Uterus (tissue), 2 donors: ENCODE data around the gene MAD2L2.

ENCODE experiments used
- POLR2A ChIP-seq, 2 donors: fragments of 450-650 bp; IDR thresholded peaks; one replicate each; pipeline ENCODE4 v1.6.1; 2016; ENCODE audit warnings: antibody characterized with exemption in 2 of 2, mild to moderate bottlenecking in 1 of 2, moderate library complexity in 1 of 2
- TF ChIP-seq, protein P1 (sequence below), 4 experiments: fragments of 200-600 bp in 2 of 4; fragments of 450-650 bp in 2 of 4; sonication (generic) in 2 of 4; IDR thresholded peaks; one replicate each; pipeline ENCODE4 v1.5.1; 2016 to 2019; ENCODE audit warnings: antibody characterized with exemption in 4 of 4, mild to moderate bottlenecking in 2 of 4, moderate library complexity in 1 of 4

DNA sequence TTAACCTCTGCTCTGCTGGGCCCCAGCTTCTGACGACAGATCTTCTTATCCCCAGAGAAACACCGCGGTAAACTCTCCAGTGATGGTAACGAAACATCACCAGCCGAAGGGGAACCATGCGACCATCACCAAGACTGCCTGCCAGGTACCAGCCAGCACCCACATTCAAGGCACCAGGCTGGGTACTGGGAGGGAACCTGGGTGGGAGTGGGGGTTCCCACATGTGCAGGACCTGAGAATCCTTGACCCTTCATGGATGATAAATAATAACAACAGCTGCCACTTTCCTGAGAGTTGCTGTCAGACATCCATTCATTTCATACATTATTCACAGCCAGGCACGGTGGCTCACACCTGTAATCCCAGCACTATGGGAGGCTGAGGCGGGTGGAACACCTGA lies 31.3 kb upstream of the MAD2L2 start:
- TF ChIP-seq, protein P1, sequence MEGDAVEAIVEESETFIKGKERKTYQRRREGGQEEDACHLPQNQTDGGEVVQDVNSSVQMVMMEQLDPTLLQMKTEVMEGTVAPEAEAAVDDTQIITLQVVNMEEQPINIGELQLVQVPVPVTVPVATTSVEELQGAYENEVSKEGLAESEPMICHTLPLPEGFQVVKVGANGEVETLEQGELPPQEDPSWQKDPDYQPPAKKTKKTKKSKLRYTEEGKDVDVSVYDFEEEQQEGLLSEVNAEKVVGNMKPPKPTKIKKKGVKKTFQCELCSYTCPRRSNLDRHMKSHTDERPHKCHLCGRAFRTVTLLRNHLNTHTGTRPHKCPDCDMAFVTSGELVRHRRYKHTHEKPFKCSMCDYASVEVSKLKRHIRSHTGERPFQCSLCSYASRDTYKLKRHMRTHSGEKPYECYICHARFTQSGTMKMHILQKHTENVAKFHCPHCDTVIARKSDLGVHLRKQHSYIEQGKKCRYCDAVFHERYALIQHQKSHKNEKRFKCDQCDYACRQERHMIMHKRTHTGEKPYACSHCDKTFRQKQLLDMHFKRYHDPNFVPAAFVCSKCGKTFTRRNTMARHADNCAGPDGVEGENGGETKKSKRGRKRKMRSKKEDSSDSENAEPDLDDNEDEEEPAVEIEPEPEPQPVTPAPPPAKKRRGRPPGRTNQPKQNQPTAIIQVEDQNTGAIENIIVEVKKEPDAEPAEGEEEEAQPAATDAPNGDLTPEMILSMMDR (IDR thresholded peaks at IDR 0.05), result no peak
- no peak for TF ChIP-seq POLR2A (IDR thresholded peaks at IDR 0.05)
